SU-DHL-6 (cell line): Measurements from ENCODE around the gene LSM14B.
"Not testable (repeated sequence)": the region's sequence is repeated elsewhere in the genome, so short reads cannot be mapped to it uniquely, and the experiment has no call there.

Experiments
- H2AFZ ChIP-seq: fragments of 200-600 bp; sonication (generic); 2 replicates; pipeline ENCODE4 v1.6.1; 2014; ENCODE audit warnings: low read depth, mild to moderate bottlenecking, moderate library complexity, mixed read lengths, antibody characterized with exemption, low read length; ENCODE audit not compliant: severe bottlenecking
- H3F3A ChIP-seq: fragments of 200-600 bp; shearing (Covaris generic); 2 replicates; pipeline ENCODE4 v1.6.0; 2016; ENCODE audit warnings: antibody characterized with exemption, mild to moderate bottlenecking; ENCODE audit not compliant: insufficient read depth
- H3K27ac ChIP-seq: fragments of 200-600 bp; sonication (generic); 2 replicates; pipeline ENCODE4 v1.5.1; 2016; ENCODE audit warnings: low read depth, mild to moderate bottlenecking, low read length, moderate library complexity, mixed read lengths
- H3K27me3 ChIP-seq: fragments of 200-600 bp; sonication (generic), shearing (Covaris generic); 2 replicates; pipeline ENCODE4 v1.6.0; 2014; ENCODE audit warnings: mild to moderate bottlenecking, low read length
- H3K36me3 ChIP-seq: fragments of 200-600 bp; sonication (generic); 2 replicates; pipeline ENCODE4 v1.6.1; 2014; ENCODE audit warnings: mild to moderate bottlenecking, low read length, mixed read lengths
- H3K4me2 ChIP-seq: fragments of 300-600, 200-600 bp; shearing (Covaris generic), sonication (generic); 2 replicates; pipeline ENCODE4 v1.6.0; 2014; ENCODE audit warnings: low read length, low read depth, mild to moderate bottlenecking; ENCODE audit not compliant: poor library complexity, severe bottlenecking
- H3K4me3 ChIP-seq: fragments of 200-600 bp; sonication (generic); 2 replicates; pipeline ENCODE4 v1.5.1; 2014; ENCODE audit warnings: antibody characterized with exemption, low read length, mild to moderate bottlenecking, mixed read lengths; ENCODE audit not compliant: insufficient read depth, poor library complexity, severe bottlenecking
- H3K79me2 ChIP-seq: fragments of 200-600 bp; sonication (generic); 2 replicates; pipeline ENCODE4 v1.6.1; 2014; ENCODE audit warnings: mild to moderate bottlenecking, low read length, moderate library complexity; ENCODE audit not compliant: insufficient read depth
- H3K9ac ChIP-seq: fragments of 200-600 bp; sonication (generic); 2 replicates; pipeline ENCODE4 v1.7.0; 2014; ENCODE audit warnings: mild to moderate bottlenecking, low read length
- H3K9me2 ChIP-seq: fragments of 200-600 bp; sonication (generic); replicated peaks from 2 replicates; pipeline ENCODE4 v1.6.1; 2014; ENCODE audit warnings: low read length; ENCODE audit not compliant: insufficient read depth
- H3K9me3 ChIP-seq: fragments of 200-600 bp; sonication (generic); 2 replicates; pipeline ENCODE4 v1.6.1; 2014; ENCODE audit warnings: low read length, mixed read lengths; ENCODE audit not compliant: insufficient read depth
- H4K20me1 ChIP-seq: fragments of 200-600 bp; sonication (generic); 2 replicates; pipeline ENCODE4 v1.6.1; 2014; ENCODE audit warnings: low read depth, mild to moderate bottlenecking, antibody characterized with exemption, low read length, moderate library complexity, mixed read lengths
- EZH2phosphoT487 ChIP-seq: fragments of 200-600 bp; sonication (generic), shearing (Covaris generic); conservative IDR thresholded peaks from 2 replicates; pipeline ENCODE4 v1.6.1; 2018; ENCODE audit warnings: mild to moderate bottlenecking, antibody characterized with exemption, low read length, moderate library complexity, mixed read lengths
- TF ChIP-seq, protein P1 (sequence below): fragments of 200-600 bp; sonication (generic); IDR thresholded peaks from one replicate; pipeline ENCODE4 v1.5.1; 2017; ENCODE audit warnings: antibody characterized with exemption, mild to moderate bottlenecking, low read length, moderate library complexity; ENCODE audit not compliant: insufficient read depth, poor library complexity, severe bottlenecking

Gene LSM14B

DNA sequence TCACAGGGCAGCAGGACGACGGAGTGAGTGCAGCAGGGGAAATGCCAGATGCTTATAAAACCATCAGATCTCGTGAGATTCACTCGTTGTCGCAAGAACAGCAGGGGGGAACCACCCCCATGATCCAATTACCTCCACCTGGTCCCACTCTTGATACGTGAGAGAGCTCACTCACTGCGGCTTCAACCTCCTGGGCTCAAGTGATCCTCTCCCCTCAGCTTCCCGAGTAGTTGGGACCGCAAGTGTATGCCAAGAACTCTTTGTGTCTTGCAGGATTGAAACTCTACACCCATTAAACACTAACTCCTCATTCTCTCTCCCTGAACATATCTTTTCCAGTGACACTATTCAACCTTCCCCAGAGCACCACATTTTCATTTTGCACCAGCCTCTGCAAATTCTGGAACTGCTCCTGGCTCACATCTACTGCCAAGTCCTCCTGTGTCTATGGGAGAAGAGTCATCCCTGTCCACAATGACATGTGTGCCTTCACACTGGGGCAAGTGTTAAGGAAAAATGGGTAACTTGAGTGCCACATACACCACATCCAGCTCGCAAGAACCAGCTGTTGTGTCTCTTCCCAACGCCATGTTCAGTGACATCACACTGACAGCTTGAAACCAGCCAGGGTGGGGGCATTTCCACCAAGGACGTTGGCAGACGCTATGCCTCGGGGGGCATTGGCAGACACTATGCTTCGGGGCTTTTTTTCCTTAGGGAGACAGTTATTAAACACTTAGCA is 41.9 kb upstream of the LSM14B start:
- Histone ChIP-seq H2AFZ (no peak overlapping the region), H3K4me3 (no peak overlapping the region), H4K20me1 (no peaks in the 10 kb centered on the region), H3K9me2 (no peaks in the 10 kb centered on the region), H3K27ac (no peak overlapping the region), H3K36me3 (no peaks in the 10 kb centered on the region), H3K79me2 (no peaks in the 10 kb centered on the region), H3F3A (no peaks in the 10 kb centered on the region), H3K27me3 (no peaks in the 10 kb centered on the region), H3K9me3 (peaks cover 6% of the 10 kb centered on the region; the same call in 1 of the 2 replicates), H3K9ac (no peak overlapping the region), H3K4me2 (no peak overlapping the region)
- TF ChIP-seq, protein P1, sequence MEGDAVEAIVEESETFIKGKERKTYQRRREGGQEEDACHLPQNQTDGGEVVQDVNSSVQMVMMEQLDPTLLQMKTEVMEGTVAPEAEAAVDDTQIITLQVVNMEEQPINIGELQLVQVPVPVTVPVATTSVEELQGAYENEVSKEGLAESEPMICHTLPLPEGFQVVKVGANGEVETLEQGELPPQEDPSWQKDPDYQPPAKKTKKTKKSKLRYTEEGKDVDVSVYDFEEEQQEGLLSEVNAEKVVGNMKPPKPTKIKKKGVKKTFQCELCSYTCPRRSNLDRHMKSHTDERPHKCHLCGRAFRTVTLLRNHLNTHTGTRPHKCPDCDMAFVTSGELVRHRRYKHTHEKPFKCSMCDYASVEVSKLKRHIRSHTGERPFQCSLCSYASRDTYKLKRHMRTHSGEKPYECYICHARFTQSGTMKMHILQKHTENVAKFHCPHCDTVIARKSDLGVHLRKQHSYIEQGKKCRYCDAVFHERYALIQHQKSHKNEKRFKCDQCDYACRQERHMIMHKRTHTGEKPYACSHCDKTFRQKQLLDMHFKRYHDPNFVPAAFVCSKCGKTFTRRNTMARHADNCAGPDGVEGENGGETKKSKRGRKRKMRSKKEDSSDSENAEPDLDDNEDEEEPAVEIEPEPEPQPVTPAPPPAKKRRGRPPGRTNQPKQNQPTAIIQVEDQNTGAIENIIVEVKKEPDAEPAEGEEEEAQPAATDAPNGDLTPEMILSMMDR: no peak
- TF ChIP-seq EZH2phosphoT487: no peak

DNA sequence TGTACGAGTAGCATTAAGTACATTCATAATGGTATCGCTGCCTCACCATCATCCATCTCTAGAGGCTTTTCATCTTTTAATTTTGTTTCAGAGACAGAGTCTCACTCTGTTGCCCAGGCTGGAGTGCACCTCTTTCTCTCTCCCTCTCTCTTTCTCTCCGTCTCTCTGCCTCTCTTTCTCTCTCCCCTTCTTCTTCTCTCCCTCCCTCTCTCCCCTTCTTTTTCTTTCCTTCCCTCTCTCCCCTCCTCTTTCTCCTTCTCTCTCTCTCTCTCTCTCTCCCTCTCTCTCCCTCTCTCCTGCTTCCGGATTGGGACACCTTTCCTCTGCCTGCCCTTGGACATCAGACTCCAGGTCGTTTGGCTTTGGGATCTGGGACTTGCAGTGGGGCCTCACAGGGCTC is 39.0 kb upstream of the LSM14B start:
- Histone ChIP-seq H3K4me2 (no peak overlapping the region), H3K9ac (no peak overlapping the region), H3K27ac (no peak overlapping the region), H3K4me3 (no peak overlapping the region), H3K9me2 (no peaks in the 10 kb centered on the region), H3K27me3 (no peaks in the 10 kb centered on the region), H3K9me3 (no peaks in the 10 kb centered on the region), H3K79me2 (no peaks in the 10 kb centered on the region), H3F3A (no peaks in the 10 kb centered on the region), H2AFZ (no peak overlapping the region), H4K20me1 (no peaks in the 10 kb centered on the region), H3K36me3 (no peaks in the 10 kb centered on the region)
- TF ChIP-seq, protein P1: no peak
- TF ChIP-seq EZH2phosphoT487: no peak

DNA sequence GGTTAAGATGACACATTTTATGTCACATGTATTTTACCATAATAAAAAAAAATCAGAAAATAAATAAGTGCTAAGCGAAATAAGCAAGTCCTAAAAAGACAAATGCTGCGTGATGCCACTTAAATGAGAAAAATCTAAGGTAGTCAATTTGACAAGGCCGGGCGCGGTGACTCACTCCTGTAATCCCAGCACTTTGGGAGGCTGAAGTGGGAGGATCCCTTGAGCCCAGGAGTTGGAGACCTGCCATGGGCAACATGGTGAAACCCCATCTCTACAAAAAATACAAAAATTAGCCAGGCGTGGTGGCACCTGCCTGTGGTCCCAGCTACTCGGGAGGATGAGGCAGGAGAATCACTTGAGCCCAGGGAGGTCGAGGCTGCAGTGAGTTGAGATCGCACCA is 38.1 kb upstream of the LSM14B start:
- H3K4me2 ChIP-seq, H3K9ac ChIP-seq, H4K20me1 ChIP-seq, H3K4me3 ChIP-seq, H3K9me3 ChIP-seq, H2AFZ ChIP-seq, H3K27me3 ChIP-seq, H3F3A ChIP-seq, H3K9me2 ChIP-seq, H3K27ac ChIP-seq, H3K79me2 ChIP-seq, H3K36me3 ChIP-seq: not testable (repeated sequence)

DNA sequence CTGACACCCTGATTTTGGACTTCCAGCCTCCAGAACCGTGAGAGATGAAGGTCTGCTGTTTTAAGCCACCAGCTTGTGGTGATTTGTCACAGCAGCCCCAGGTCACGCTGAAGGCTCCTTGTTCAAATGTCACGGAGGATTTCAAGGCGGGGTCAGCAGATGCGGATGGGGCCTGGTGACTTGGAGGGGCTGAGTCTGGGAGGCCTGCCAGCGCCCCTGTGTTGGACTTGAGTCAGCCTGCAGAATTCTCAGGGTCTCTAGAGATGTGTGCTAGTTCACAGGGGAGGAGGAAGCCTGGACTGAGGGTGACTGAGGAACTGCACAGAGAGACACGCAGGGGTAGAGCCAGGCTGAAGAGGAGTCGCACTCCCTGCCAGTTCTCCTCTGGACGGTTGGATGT is 37.1 kb upstream of the LSM14B start:
- no peaks in the 10 kb centered on the region for H3K27me3 ChIP-seq
- TF ChIP-seq, protein P1: no peak
- no peak for TF ChIP-seq EZH2phosphoT487
- no peaks in the 10 kb centered on the region for H3K36me3 ChIP-seq
- no peaks in the 10 kb centered on the region for H3F3A ChIP-seq
- H3K9me3 ChIP-seq: no peaks in the 10 kb centered on the region
- no peak overlapping the region for H3K27ac ChIP-seq
- H3K79me2 ChIP-seq: no peaks in the 10 kb centered on the region
- no peak overlapping the region for H3K9ac ChIP-seq
- H3K4me2 ChIP-seq: no peak overlapping the region
- no peak overlapping the region for H2AFZ ChIP-seq
- H4K20me1 ChIP-seq: no peaks in the 10 kb centered on the region
- no peak overlapping the region for H3K4me3 ChIP-seq
- no peaks in the 10 kb centered on the region for H3K9me2 ChIP-seq
